HG02973 (cell line): Measurements from ENCODE around the gene GTF3C2.
A peak's percentile ranks its signal among the peaks of the same experiment; 100 is the strongest.
"Not testable (repeated sequence)": the region's sequence is repeated elsewhere in the genome, so short reads cannot be mapped to it uniquely, and the experiment has no call there.

ENCODE experiments used
- ATAC-seq: cut with Tn5 transposase; IDR thresholded peaks from one replicate; pipeline ENCODE4 v1.9.1; 2021; ENCODE audit warnings: moderate library complexity; ENCODE audit not compliant: unreplicated experiment

The GTF3C2 gene

GRCh38 chr2:27323596-27324285 lies 32.8 kb downstream of the GTF3C2 start:
- ATAC-seq, result no peak

GRCh38 chr2:27322766-27323595 lies 33.6 kb downstream of the GTF3C2 start, which contains the start of gene MPV17:
Gene MPV17, minus strand, starts transcription at chr2:27323097. Its CDS starts 580 bp downstream, at chr2:27322517.
- peak; percentile 86 for ATAC-seq

GRCh38 chr2:27322301-27322765 lies 34.2 kb downstream of the GTF3C2 start:
- no peak for ATAC-seq

DNA sequence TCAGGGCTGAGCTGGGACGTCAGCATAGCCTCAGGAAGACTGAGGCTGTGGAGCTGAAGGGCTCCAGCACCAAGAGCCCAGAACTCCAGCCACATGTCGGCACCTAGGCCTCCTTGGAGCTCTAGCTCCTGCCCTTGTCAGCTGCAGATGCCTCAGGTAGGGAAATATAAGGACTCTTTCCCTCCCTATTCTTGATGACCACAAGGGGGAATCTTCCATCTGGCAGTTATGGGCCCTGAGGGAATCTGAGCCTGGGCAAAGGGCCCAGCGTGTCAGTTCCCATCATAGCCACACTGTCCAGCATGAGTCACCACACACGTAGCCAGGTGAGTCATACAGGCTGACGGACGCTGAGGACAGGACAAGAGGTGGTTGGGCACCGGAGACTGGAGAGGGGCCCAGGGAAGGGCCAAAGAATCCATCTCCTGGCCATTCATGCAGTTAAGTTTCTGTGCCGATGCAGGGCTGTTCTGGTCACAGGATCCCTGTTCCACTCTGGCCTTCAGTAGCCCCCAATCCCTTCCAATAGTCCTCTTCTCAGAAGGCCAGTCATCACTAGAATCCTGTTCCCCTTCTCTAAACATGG lies 35.5 kb downstream of the GTF3C2 start:
- no peak for ATAC-seq

DNA sequence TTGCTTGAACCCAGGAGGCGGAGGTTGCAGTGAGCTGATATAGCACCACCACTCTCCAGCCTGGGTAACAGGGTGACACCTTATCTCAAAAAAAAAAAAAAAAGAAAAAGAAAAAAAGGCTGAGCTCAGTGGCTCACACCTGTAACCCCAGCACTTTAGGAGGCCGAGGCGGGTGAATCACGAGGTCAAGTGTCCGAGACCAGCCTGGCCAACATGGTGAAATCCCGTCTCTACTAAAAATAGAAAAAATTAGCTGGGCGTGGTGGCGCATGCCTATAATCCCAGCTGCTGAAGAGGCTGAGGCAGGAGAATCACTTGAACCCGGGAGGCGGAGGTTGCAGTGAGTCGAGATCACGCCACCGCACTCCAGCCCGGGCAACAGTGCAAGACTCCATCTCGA lies 36.7 kb downstream of the GTF3C2 start:
- ATAC-seq, result not testable (repeated sequence)

DNA sequence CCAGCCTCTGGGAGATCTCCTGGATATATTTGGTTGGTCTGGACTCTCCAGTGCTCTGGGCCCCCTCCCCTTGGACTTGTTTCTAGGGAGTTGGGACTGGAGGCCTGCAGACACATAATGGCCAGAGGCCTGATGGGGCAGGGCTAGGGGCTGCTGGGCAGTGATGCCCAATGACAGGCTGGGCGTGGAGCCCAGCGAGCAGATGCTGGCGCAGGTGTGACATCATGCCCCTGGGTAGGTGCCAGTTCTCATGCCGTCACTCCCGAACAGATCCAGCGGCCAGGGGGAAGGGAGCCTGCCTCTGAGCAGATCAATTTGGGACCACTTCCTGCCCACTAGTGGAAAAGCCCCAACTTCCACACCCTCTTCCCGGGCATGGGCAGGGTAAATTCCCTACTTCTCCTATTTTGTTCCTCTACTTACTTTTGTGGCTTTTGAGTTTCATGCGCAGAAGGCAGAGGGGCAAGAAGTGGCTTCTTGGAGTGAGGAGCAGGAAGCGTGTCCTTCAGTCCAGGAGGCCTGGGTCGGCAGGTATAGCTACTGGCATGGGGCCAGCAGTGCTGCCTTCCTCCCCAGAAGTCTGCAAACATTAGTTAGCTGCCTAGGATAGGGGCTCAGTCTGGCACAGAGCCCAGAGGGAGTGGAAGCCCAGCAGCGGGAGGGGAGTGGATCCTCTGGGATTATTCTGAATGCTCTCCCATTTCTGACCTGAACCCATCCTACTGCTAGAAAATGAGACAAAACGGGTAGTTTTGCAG lies 39.7 kb downstream of the GTF3C2 start:
- no peak for ATAC-seq

DNA sequence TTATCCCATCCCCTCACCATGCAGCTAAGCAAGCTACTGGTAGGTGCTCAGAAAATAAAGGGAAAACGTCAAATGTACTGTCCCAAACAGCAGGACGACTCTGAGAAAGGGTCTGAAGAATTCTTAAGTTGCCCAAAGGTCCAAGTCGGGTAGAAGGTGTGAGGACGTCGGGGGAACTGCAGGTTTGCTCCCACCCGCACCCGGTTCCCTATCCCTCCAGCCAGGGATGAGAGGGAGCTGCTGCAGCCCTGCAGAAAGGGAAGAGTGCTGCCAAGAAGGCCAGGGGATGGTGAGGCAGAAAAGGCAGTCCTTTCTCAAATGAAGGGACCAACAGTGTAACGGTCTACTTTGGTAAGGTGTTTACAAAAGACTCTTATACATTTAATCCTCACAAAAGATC lies 41.4 kb downstream of the GTF3C2 start:
- ATAC-seq, result no peak

- no peak for ATAC-seq
Observed at GRCh38 chr2:27314709-27315108, 41.9 kb downstream of the GTF3C2 start.

GRCh38 chr2:27313882-27314645 lies 42.5 kb downstream of the GTF3C2 start:
- ATAC-seq, result no peak

DNA sequence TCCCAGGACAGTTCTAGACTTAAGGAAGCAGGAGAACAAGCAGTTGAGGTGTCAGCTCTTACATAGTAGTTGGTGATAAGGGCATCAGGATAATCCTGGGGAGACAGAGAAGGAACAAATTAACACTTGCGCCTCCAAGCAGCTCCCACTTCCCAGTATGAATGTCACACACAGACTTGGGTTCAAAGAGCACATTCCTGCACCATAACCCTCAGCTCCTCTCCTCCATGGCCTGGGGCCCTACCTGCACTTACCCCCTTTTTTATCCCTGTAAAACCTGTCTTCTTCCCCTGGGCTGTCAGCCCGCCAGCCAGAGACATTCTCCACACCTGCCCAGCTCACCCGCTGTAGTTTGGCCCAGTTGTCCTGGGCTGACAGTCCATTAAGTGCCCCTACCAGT lies 44.4 kb downstream of the GTF3C2 start:
- no peak for ATAC-seq

- ATAC-seq, result no peak
Observed at GRCh38 chr2:27309651-27310050, 46.9 kb downstream of the GTF3C2 start.

DNA sequence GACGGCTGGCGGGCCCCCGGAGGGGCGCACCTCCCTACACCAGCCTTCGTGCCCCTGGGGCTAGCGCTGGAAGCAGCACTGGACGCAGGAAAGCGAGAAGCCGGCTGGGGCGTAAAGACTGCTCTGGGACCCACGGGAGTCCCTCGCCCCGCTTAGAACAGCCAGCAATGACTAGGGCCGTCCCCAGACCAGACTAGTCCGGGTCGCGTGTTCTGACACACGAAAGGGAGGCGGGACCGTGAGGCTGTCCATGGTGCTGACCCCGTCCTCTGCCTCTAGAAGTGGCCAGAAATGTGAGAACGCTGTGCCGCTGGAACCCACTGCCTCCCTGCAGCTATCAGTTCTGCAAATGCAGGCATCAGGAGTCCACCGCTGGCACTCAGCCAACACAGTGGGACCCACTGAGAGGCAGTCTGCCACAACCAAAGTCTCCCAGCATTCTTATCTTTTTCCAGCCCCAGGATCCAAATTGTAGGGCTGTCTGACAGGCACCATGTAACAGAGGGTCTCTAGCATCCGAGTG lies 48.1 kb downstream of the GTF3C2 start, which contains the start of gene UCN:
Gene UCN (minus strand): TSS at position 87 of the 523 bp plus-strand sequence. CDS start 550 bp downstream, outside the sequence.
- ATAC-seq, result no peak

- ATAC-seq, result no peak
Observed at GRCh38 chr2:27307545-27308358, 48.8 kb downstream of the GTF3C2 start.

- ATAC-seq, result no peak
Observed at GRCh38 chr2:27307287-27307544, 49.3 kb downstream of the GTF3C2 start.

- no peak for ATAC-seq
Observed at GRCh38 chr2:27306573-27307286, 49.8 kb downstream of the GTF3C2 start.

DNA sequence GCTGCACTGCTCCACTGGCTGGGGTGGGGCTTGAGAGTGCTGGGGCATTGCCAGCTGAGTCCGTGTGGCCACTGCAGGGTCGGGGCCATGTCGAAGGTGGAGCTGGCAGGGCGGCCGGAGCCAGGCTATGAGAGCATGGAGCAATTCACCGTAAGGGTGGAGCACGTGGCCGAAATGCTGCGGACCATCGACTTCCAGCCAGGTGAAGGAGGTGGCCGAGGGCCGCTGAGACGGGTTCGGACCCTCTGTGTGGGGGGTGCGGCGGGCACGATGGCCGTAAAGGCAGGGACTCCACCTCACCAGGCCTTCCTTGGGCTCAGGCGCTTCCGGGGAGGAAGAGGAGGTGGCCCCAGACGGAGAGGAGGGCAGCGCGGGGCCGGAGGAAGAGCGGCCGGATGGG lies 50.4 kb downstream of the GTF3C2 start:
- no peak for ATAC-seq

GRCh38 chr2:27305516-27305915 lies 51.0 kb downstream of the GTF3C2 start:
- ATAC-seq, result no peak

- no peak for ATAC-seq
Observed at GRCh38 chr2:27304488-27305240, 51.9 kb downstream of the GTF3C2 start.
